ENCODE measurements around the gene FAM3D.

- no peak for TF ChIP-seq GATA3 (IDR thresholded peaks at IDR 0.05; ENCODE audit: low read depth, low read length)
- TF ChIP-seq GATA2 (IDR thresholded peaks at IDR 0.05; ENCODE audit: low read depth, low read length) = no peak
Observed at GRCh38 chr3:58588030-58588614, 78.5 kb downstream of the FAM3D start.
